ENCODE measurements around the gene KLHL6.
"Not testable (repeated sequence)": the region's sequence is repeated elsewhere in the genome, so short reads cannot be mapped to it uniquely, and the experiment has no call there.

KLHL6 gene

GRCh38 chr3:183443395-183444385, 111.8 kb downstream of the KLHL6 start:
- DNase-seq = no peak

- no peak for DNase-seq
Observed at GRCh38 chr3:183442994-183443393, 112.5 kb downstream of the KLHL6 start.

- not testable (repeated sequence) for DNase-seq
Observed at GRCh38 chr3:183440521-183440920, 115.0 kb downstream of the KLHL6 start.

- no peak for DNase-seq
Observed at GRCh38 chr3:183439515-183439914, 116.0 kb downstream of the KLHL6 start.

GRCh38 chr3:183438735-183439134, 116.8 kb downstream of the KLHL6 start:
- DNase-seq = no peak

- DNase-seq = no peak
Observed at GRCh38 chr3:183437666-183438564, 117.6 kb downstream of the KLHL6 start.
